ENCODE measurements around the gene TADA3.

DNA sequence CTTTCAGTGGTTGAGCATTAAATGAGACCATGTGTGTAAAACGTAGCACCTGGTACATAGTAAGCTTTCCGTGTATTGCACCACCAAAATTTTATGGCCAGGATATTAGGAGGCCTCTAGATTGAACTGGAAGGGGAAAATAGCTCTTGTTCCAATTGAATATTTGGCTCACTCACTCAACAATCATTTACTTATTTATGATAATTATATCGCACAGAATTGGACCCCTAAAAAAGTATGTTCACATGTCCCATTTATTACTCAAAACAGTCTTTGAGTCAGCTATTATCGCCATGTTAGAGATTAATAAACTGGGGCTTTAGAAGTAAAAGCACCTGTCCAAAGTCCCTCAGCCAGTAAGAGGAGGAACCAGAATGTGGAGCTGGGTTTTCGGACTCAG lies 12.7 kb upstream of the TADA3 start:
- TF ChIP-seq, protein P1, sequence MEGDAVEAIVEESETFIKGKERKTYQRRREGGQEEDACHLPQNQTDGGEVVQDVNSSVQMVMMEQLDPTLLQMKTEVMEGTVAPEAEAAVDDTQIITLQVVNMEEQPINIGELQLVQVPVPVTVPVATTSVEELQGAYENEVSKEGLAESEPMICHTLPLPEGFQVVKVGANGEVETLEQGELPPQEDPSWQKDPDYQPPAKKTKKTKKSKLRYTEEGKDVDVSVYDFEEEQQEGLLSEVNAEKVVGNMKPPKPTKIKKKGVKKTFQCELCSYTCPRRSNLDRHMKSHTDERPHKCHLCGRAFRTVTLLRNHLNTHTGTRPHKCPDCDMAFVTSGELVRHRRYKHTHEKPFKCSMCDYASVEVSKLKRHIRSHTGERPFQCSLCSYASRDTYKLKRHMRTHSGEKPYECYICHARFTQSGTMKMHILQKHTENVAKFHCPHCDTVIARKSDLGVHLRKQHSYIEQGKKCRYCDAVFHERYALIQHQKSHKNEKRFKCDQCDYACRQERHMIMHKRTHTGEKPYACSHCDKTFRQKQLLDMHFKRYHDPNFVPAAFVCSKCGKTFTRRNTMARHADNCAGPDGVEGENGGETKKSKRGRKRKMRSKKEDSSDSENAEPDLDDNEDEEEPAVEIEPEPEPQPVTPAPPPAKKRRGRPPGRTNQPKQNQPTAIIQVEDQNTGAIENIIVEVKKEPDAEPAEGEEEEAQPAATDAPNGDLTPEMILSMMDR (IDR thresholded peaks at IDR 0.05; ENCODE audit: extremely low read depth in 1 of 2, insufficient read depth in 1 of 2, low read depth in 1 of 2, low read length in 2 of 2), result no peak
- TF ChIP-seq POLR2A (IDR thresholded peaks at IDR 0.05; ENCODE audit: low read depth, low read length) (no peak), POLR2AphosphoS5 (IDR thresholded peaks at IDR 0.05; ENCODE audit: insufficient read depth, low read depth, low read length) (no peak), EZH2 (IDR thresholded peaks at IDR 0.05; ENCODE audit: borderline replicate concordance, low read depth, low read length, severe bottlenecking) (no peak), JUN (IDR thresholded peaks at IDR 0.05; ENCODE audit: borderline replicate concordance, insufficient read depth, insufficient read length, low read depth) (no peak)
- TF ChIP-seq, protein P2, sequence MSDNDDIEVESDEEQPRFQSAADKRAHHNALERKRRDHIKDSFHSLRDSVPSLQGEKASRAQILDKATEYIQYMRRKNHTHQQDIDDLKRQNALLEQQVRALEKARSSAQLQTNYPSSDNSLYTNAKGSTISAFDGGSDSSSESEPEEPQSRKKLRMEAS (IDR thresholded peaks at IDR 0.05; ENCODE audit: insufficient read depth, insufficient read length), result no peak
